Fibroblast of pulmonary artery (primary cell): ENCODE results near the gene HEPHL1.
"Not testable (repeated sequence)": the region's sequence is repeated elsewhere in the genome, so short reads cannot be mapped to it uniquely, and the experiment has no call there.

Experiments used
- DNase-seq: peaks from one replicate; pipeline ENCODE4 v3.0.0-alpha.2; 2010; ENCODE audit warnings: low read depth
- H3K4me3 ChIP-seq: replicated peaks from 2 replicates; pipeline ENCODE4 v1.5.1; 2011; ENCODE audit warnings: low read depth, mild to moderate bottlenecking, control low read depth, low read length, moderate library complexity
- CTCF ChIP-seq: IDR thresholded peaks from 2 replicates; pipeline ENCODE4 v1.5.1; 2011; ENCODE audit warnings: mild to moderate bottlenecking, control low read depth, low read length, inconsistent platforms; ENCODE audit errors: missing control alignments

HEPHL1 gene

GRCh38 chr11:94020777-94021481 is at the start of gene HEPHL1:
HEPHL1 (plus strand) TSS chr11:94021354; CDS start chr11:94021369, 15 bp downstream.
- H3K4me3 ChIP-seq = no peak within 1 kb of the TSS
- no peak for TF ChIP-seq CTCF
- no peak for DNase-seq

GRCh38 chr11:93972790-93973189 is 48.4 kb upstream of the HEPHL1 start:
- DNase-seq = no peak
- H3K4me3 ChIP-seq = no peak overlapping the region
- TF ChIP-seq CTCF = no peak

DNA sequence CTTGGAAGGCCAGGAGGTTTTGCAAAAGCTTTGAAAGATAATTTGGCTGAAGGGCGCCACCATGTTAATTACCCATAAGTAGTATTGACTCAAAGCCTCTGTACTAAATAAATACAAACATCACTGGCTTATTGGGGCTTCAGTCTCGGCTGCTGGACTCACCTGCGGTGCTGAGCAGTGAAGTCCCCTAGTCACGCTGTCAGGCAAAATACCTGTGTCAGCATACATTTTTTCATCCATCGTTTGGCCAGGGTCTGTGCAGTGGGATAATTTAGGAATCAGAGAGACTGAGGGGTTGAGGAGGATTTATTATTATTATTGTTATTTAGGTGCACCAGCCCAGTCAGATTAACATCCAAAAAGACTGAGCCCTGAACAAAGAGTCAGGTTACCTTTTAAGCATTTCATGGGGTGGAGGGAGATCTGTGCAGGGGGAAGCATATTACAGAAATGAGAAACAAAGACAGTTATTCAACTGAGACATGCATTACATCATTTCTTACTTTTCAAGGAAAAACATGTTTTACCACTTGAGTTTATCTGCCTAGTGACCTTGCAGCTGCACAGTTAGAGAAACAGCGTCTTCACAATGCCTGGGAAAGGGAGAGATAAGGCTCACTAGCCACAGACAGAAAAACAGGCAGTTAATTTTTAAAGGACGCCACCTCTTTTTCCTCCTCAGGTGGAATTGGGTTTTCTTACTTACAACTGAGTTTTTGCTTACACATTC is 47.7 kb upstream of the HEPHL1 start:
- not testable (repeated sequence) for H3K4me3 ChIP-seq, DNase-seq

GRCh38 chr11:93974759-93975158 is 46.4 kb upstream of the HEPHL1 start:
- no peak for TF ChIP-seq CTCF
- DNase-seq = no peak
- no peak overlapping the region for H3K4me3 ChIP-seq

- not testable (repeated sequence) for DNase-seq, H3K4me3 ChIP-seq
Measured at GRCh38 chr11:93976577-93977254, 44.4 kb upstream of the HEPHL1 start.

- DNase-seq = no peak
- no peak for TF ChIP-seq CTCF
Measured at GRCh38 chr11:93983542-93984195, 37.5 kb upstream of the HEPHL1 start.

GRCh38 chr11:93984196-93984567 is 37.0 kb upstream of the HEPHL1 start:
- H3K4me3 ChIP-seq = no peak overlapping the region
- DNase-seq = no peak
- no peak for TF ChIP-seq CTCF

More at GRCh38 chr11:93983542-93984195, 37.5 kb upstream of the HEPHL1 start:
- H3K4me3 ChIP-seq = no peak overlapping the region
